Pulmonary artery endothelial cell (primary cell): ENCODE results near the gene PCSK2. TPM values are rescaled to one million over a fixed set of nuclear protein-coding genes. Genes with fewer than 3 reads are reported as not detected.

Source experiments
- DNase-seq: peaks from one replicate; pipeline ENCODE4 v3.0.0-alpha.2; 2011; ENCODE audit warnings: low read depth, low spot score
- total RNA-seq: library from RNA; depleted of rRNA; stranded (reverse); fragments of >200 nt; gene quantifications from 2 replicates; pipeline ENCODE4 v1.2.3, GENCODE V29; 2014

Gene PCSK2
- total RNA-seq, 1 donor from 2014 or later, result not detected

DNA sequence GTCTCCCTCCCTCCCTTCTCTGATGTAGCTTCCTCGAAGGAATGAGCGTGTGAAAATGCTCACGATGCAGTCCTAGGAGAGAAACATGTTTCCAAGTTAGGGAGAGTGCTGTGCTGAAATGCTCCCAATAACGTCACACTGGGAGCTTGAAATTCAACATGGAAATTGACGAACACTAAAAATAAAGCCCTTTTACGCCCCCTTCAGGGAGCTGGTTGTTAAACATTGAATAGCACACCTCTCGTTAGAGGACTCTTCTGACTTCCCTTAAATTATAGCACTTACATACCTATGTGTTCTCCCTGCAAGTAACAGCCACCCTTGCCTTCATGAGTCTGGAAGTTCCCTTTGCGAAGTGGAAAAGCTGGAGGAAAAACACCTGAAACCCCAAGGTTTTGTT lies 215.7 kb downstream of the PCSK2 start:
- no peak for DNase-seq

DNA sequence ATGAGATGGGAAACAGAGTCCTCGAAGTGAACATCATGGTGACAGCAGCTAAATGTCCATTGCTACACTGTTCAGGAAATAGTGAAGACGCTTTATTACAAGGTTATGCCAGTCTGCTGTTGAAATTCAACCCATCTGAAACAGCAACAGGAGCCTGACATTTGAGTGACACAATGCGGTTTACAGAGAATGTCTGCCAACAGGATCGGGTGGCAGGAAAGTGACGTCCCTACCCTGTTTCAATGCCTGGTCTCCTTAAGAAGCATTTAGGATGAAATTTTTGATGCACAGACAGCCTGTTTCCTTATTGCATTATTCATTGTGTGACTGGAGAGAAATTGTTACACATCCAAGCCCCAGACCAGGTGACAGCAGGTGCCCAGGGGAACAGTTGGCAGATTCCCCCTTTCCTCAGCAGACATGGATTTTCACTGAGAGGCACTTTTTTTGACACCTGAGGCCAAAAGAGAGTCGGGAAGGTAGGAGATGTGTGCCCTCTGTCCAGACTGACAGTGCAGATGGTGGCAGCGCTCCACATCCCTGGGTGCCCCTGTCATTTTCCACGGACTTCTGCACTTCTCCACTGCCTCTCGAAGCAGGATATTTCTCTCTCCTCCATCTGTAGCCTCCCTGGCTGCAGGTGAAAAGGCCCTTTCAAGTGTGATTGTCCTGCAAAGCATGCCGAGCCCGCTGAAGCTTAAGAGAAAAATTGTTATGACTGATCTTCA lies 216.5 kb downstream of the PCSK2 start:
- DNase-seq, result no peak

DNA sequence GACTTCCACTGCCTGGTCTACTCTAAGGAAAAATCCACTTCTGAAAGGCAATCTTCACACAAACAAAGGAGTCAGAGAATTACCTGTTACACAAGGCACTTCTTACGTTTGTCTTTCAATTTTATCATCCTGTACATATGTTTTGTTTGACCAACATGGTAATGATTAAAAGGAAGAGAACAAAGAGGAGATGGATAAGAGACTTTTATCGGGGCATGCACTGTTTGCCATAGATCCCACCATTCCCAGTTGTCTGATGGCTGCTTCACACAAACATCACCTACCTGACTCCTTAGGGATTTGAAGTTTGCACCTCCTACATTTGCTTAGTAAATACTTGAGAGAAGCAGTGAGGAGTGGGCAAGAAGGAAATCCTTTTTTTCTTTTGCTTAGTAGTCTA lies 217.3 kb downstream of the PCSK2 start:
- DNase-seq, result no peak

DNA sequence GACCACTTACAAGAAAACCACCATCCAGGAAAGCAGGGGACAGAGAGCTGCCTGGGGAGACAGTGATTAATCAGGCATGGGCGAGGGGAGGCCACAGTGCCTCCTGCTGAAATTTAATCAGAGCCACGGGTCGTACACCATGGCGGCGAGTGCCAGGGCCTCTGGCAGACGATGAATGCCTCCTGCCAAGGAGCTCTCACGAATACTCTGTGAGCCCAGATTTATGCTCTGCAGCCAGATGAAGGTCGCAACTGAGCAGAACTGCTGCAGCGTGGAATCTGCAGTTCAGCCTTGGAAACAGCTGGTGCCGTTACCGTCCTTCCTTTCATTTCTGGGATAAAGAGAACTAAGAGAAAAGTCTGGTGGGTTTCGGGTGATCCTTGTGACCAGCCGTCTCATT lies 218.7 kb downstream of the PCSK2 start:
- DNase-seq, result no peak

DNA sequence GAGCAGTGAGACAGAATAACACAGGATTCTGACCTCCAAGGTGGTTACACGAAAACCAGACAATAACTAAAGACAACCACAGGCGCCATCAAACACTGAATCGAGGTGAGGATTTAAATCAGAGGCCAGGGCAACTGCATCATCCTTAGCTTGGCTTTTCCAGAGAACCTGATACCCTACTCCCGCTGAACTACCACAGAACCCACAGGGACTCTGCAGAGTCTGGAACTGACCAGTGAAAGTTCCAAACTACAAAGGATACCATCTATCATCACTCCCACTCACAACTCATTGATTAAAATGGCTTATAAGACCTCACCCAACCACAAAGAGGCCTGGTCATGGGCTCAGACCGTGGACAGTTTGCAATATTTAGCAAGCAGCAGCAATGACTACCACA lies 219.3 kb downstream of the PCSK2 start:
- no peak for DNase-seq

DNA sequence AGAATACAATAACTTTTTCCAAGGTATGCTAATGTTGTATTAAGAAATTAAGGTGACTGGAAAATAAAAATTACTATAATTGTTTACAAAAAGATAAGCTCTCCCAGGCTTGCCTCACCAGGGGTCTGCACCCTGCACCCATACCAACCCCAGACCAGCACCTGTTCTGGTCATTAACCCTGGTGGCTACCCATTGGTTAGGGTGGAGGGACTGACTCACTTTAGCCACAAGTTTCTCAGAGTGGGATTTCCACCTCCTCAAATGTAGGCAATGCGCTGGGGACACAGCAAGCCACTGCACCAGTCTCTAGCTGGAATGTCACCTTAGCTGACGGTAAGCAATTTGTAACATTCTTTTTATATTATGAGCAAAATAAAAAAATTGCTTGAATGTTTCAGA lies 221.2 kb downstream of the PCSK2 start:
- DNase-seq, result no peak

DNA sequence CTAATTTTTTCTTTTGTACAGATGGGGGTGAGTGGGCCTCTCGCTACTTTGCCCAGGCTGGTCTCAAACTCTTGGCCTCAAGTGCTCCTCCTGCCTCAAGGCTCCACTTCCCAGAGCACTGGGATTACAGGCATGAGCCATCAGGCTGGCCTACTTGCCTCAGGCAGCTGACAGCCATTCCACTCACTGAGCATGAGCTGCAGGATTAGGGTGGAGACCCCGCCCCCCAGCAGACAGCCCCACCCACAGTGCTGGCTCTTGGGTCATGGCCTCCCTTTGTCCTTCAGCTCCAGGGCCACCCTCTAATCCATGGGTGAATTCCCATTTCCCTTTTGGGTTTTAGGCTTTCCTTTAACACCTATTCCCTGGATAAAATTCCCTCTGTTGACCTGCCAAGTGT lies 222.2 kb downstream of the PCSK2 start:
- DNase-seq, result no peak

DNA sequence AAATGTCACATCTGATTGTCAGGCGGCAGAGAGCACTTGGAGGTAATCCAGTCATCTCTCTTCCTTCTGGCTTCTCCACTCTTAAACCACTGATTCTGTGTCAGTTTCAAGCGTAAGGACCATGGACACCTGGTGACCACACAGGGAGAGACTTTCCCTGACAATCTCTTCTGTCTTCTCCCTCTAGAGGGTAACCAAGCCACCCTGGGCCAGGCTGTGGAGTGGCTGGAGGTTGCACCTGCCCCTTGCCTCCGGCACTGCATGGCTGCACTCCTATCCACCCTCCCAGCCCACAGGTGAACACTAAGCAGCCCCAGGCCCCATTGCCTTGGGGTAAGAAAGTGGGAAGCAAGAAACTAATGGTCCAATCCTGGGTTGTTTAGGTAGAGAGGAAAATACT lies 225.6 kb downstream of the PCSK2 start:
- no peak for DNase-seq

DNA sequence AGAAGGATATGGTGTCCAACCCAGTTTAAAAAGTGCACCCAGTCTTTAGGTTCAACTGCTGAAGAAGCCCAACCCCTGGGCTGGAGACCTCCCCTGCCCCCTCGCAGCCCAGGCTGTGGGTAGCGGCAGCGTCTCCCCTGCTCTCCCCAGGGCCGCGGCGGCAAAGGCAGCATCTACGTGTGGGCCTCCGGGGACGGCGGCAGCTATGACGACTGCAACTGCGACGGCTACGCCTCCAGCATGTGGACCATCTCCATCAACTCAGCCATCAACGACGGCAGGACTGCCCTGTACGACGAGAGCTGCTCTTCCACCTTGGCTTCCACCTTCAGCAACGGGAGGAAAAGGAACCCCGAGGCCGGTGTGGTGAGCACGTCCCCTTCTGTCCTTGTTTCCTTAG lies 226.8 kb downstream of the PCSK2 start:
- no peak for DNase-seq

DNA sequence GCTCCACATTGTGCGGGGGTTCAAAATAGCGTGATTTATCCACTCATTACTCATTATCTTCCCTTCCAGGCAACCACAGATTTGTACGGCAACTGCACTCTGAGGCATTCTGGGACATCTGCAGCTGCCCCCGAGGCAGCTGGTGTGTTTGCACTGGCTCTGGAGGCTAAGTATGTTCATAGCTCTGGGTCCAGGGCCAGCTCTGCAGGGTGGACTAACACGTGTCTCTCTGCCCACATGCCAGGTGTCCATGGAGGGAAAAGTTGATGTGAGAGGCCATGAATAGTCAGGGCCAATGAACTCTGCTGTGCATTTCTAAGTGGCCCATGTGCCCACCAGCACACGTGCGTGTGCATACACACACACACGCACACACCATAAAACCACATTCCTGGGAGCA lies 229.4 kb downstream of the PCSK2 start:
- no peak for DNase-seq

DNA sequence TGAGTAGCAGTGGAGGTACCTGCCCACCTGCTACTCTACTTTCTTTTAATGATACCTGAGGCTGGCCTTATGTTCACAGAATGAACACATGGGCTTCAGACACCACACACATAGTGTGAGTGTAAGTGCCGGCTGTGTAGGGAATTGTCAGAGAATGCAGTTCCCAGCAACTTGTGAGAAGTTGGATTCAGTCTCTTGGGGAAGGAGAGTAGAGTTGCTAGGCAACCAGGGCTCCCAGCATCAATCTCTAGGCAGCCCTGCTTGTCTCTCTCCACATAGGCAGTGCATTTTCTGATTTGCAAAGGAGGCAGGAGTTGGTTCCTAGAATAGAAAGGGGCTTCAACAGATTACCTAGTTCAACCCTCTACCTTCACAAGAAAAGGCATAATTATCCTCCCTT lies 230.2 kb downstream of the PCSK2 start:
- DNase-seq, result no peak

DNA sequence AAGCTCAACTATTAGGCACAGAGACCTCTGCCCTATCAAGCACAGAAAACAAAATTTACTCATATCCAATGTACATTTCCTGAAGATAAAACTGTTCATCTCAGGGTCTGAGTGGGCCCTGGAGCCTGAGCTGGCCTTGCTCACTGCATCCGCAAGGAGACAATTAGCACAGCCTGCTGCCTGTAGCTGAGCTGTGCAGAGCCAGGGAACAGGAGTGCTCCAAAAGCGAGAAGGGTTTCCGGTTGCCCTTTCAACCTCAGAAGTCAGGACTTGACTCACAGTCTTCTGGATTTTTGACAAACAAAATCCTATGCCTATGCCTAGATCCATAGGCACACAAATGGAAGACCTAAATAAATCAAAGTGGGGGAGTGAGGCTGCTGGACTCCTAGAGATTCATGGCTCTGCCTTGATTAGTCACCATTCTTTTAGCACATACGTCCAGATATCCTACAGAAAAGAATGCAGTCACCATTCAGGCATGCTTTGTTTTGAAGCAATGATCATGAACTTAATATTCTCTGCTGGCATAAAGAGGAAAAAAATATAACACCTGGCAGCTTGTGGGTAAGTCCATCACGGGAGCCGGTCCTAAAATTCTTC lies 230.8 kb downstream of the PCSK2 start:
- no peak for DNase-seq

DNA sequence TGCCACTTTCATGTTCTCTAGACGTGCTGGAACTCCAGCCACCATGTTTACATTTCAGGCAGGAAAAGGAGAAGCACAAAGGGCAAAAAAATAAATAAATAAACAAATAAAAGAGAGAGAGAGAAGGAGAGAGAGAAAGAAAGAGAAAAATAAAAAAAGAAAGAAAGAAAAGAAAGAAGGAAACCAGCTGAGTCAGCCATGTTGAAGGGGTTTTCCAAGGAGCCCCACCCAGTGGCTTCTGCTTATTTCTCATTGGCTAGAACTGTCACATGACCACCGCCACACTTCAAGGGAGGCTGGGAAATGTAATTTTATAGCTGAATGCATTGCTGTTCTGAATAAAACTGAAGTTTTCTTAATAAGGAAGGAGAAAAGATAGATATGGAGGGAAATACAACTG lies 233.3 kb downstream of the PCSK2 start:
- DNase-seq, result no peak

DNA sequence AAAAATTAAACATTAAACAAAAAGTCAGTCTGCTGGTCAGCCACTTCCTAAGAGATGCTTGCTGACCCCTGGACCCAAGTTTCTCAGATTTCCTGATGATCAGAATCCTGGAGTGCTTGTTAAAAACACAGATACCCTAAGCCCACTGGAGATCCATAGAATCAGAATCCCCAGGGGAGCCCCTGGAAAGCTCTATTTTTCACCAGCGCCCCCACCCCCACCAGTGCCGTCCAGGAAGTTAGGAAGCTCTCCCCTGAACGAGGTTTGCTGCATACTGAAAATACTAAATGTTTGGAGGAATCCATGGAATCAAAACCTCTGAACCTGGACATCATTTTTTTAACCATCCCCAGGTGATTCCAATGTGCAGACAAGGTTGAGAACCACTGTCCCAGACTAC lies 235.1 kb downstream of the PCSK2 start:
- DNase-seq, result no peak

DNA sequence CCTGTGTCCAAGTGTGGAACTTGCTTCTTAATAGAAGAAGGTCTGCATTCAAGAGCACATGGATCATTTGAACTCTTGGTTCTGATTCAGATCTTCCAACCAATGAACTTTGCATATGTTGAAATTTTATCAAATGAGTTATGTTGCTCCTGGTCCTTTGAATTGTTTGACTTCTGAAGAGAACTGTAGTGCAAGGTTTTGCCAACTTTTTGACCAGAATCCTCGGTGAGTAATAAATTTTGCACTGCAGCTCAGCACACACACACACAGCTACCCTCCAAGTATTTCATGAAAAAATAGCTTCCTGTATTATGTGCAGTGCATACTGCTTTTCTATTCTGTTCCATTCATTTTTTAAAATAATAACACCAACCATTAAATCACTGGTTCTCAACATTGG lies 236.9 kb downstream of the PCSK2 start:
- DNase-seq, result no peak

DNA sequence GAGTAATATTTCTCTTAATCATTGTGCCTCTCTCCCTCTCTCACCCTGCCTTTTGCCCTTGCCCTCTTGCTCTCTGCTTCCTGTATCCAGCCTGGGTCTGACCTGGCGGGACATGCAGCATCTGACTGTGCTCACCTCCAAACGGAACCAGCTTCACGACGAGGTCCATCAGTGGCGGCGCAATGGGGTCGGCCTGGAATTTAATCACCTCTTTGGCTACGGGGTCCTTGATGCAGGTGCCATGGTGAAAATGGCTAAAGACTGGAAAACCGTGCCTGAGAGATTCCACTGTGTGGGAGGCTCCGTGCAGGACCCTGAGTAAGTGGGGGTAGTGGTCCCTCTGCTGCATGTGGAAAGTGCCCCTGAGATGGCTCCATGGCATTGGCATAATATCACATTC lies 238.4 kb downstream of the PCSK2 start:
- DNase-seq, result no peak

DNA sequence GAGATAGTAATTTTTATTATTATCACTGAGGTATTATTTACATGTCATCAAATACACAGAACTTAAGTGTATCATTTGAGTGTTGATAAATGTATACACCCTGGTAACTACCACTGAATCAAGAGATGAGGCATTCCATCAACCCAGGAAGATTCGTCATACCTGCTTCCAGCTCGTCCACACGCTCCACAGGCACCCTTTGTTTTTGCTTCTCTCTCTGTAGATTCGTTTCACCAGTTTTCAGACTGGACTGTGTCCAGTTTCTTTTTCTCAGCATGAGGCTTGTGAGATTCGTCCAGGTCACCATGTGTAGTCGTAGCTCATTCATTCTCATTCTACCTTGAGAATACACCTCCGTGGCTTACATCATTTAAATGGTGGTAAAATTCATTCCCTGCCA lies 239.8 kb downstream of the PCSK2 start:
- DNase-seq, result no peak

DNA sequence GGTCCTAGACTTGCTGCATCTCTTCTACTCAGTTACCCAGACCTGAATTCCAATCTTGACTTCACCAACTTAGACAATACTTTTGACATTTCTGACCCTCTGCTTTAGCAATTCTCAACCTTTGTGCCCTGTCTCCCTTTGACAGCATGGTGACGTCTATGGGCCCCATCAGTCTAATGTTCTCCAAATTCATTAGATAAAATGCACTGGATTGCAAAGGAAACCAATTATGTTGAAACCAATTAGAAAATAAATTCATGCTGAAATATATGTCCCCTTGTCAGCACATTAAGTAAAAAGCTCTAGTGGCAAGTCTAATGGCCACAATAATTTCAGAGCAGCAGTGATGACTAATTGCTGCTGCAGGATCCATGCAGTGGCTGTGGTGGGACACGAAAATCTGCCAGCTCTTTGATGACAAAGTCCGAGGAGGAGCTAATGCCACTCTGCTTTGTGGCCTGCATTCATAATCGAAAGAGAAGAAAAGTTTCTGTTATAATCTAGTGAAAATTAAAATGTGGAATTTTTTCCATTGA lies 240.3 kb downstream of the PCSK2 start:
- no peak for DNase-seq

DNA sequence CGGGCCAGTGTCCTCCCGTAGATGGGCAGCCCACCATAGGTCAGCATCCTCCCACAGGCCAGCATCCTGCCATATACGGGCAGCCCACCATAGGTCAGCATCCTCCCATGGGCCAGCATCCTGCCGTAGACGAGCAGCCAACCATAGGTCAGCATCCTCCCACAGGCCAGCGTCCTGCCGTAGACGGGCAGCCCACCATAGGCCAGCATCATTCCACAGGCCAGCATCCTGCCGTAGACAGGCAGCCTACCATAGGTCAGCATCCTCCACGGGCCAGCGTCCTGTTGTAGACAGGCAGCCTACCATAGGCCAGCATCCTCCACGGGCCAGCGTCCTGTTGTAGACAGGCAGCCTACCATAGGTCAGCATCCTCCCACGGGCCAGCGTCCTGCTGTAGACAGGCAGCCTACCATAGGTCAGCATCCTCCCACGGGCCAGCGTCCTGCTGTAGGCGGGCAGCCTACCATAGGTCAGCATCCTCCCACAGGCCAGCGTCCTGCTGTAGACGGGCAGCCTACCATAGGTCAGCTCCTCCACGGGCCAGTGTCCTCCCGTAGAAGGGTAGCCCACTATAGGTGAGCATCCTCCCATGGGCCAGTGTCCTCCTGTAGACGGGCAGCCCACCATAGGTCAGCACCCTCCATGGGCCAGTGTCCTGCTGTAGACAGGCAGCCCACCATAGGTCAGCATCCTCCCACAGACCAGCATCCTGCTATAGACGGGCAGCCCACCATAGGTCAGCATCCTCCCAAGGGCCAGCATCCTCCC lies 241.4 kb downstream of the PCSK2 start:
- no peak for DNase-seq

DNA sequence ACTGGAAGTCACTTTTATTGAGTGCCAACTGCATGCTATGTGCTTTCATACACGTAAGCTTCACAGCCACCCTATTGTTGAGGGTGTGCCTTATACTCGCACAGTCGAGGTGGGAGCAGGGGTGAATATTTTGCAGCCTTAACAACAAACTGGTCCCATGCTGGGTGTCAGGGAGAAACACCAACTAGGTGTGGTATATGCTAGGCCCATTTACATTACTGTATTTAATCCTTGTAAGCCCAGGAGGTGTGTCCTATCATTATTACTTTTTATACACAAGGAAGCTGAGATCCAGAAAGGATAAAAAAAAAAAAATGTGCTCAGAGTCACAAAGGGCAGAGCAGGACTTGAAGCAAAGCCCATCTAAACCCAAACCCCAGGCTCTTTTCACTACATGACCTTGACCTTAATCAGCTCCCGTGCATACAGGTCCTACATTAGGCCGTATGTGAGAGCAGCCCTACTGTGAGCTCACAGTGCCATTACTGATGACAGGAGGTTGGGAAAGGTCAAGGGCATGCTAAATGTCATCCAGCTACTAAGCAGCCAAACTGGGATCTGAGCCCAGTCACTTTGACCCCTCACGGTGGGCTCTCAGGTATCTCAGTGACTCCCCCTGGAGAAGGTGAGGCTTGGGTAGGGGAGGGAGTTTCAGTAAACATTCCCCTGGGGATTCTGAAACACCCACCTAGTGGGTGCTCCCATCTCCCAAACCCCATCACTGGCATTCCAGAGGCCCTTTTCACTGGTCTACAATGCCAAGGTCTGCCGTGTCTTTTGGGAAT lies 242.6 kb downstream of the PCSK2 start:
- no peak for DNase-seq

DNA sequence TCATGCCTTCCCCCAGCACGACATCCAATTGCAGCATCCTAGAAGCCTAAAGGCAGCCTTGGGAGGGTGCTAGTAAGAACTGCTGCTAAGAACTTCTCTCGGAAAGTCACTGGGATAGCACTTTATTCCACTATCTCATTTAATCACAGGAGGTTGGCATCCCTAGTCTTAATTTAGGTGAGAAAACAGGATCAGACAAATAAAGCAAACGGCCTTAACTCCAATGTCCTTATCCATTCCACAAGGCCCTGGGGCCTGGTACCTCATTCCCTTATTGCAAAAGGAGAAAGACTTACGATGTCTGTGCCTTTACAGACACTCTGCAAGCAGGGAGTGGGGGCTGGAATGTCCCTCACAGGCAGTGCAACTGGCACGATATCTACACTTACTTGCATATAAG lies 243.7 kb downstream of the PCSK2 start:
- no peak for DNase-seq

DNA sequence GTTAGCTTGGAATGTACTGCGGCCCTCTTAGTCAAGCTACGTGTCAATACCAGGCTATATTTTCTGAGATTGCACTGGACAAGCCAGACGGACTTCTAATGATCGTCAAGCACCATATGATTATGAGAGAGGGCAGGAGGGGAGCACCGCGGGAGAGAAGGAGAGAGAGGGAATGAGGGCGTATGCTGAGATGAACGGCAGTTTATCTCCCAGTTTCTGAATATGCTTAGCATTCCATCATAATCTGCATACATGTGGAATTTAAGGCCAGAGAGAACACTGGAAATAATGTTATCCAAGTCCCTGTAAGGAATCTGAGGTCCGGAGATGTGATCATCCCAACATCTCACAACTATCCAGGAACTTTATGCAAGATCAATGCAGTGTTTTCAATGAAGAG lies 244.1 kb downstream of the PCSK2 start:
- no peak for DNase-seq
